AG09319 (cell line): ENCODE data around the gene SETDB1.

Experiments used
- DNase-seq: peaks from one replicate; pipeline ENCODE4 v3.0.0-alpha.2; 2010; ENCODE audit warnings: low read depth; ENCODE audit errors: extremely low read depth
- TF ChIP-seq, protein P1 (sequence below): IDR thresholded peaks from 2 replicates; pipeline ENCODE4 v1.5.1; 2011; ENCODE audit warnings: low read depth, mild to moderate bottlenecking, inconsistent platforms, low read length, moderate library complexity

Gene SETDB1

DNA sequence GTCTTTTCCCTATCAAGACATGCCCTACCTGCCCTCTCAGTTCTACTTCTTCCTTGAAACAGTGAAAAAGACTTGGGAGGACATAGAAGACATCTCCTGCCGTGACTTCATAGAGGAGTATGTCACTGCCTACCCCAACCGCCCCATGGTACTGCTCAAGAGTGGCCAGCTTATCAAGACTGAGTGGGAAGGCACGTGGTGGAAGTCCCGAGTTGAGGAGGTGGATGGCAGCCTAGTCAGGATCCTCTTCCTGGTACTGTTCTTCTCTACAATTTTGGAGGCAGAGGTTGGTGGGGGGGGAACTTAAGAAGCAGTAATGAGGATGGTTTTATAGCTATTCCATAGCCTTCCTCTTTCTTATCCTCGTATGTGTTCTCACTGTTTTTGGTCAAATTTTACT is 18.7 kb downstream of the SETDB1 start:
- no peak for DNase-seq
- TF ChIP-seq, protein P1, sequence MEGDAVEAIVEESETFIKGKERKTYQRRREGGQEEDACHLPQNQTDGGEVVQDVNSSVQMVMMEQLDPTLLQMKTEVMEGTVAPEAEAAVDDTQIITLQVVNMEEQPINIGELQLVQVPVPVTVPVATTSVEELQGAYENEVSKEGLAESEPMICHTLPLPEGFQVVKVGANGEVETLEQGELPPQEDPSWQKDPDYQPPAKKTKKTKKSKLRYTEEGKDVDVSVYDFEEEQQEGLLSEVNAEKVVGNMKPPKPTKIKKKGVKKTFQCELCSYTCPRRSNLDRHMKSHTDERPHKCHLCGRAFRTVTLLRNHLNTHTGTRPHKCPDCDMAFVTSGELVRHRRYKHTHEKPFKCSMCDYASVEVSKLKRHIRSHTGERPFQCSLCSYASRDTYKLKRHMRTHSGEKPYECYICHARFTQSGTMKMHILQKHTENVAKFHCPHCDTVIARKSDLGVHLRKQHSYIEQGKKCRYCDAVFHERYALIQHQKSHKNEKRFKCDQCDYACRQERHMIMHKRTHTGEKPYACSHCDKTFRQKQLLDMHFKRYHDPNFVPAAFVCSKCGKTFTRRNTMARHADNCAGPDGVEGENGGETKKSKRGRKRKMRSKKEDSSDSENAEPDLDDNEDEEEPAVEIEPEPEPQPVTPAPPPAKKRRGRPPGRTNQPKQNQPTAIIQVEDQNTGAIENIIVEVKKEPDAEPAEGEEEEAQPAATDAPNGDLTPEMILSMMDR, result no peak

DNA sequence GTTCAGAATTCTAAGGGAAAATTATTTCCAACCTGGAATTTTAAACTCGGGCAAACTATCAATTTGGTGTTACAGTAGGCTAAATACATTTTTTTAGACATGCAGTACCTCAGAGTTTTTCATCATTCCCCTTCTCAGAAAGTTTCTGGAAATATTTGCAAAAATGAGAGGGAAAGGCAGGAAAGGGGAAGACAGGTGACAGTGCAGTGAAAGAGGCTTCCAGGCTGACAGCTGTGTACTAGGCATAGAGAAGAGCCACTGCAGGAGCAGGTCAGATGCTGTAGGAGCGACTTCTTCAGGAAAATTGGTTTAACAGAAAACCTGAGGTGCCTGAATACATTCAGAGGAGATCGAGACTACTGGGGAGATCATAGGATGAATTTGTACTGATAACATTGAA is 28.5 kb downstream of the SETDB1 start:
- TF ChIP-seq, protein P1, result no peak
- DNase-seq, result no peak

DNA sequence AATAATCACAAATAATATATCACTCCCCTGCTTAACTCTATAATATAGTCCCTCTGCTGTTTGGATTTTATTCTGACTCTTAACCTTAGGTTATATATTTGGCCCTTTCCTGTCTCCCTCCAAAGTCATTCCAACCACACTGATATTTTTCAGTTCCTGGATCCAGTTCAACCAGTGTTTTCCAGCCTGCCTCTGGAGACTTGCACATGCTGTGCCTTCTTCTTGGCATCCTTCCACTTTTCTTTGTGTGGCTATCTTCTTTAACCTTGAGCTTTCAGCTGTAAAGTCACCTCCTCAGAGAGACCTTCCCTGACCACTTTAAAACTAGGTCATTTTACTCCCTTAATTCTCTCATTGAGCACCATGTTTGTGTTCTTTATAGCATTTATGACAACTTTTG is 29.1 kb downstream of the SETDB1 start:
- DNase-seq, result no peak
- TF ChIP-seq, protein P1, result no peak

DNA sequence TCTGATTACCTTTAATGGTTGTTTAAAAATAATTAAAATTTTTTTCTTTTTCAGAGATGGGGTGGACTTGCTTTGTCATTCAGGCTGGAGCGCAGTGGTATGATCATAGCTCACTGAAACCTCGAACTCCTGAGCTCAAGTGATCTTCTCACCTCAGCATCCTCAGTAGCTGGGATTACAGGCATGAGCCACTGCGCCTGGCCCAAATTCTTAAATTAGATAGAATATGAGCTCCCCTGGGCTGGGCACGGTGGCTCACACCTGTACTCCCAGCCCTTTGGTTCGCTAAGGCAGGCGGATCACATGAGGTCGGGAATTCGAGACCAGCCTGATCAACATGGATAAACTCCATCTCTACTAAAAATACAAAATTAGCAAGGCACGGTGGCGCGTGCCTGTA is 31.5 kb downstream of the SETDB1 start:
- DNase-seq, result no peak
- TF ChIP-seq, protein P1, result no peak

DNA sequence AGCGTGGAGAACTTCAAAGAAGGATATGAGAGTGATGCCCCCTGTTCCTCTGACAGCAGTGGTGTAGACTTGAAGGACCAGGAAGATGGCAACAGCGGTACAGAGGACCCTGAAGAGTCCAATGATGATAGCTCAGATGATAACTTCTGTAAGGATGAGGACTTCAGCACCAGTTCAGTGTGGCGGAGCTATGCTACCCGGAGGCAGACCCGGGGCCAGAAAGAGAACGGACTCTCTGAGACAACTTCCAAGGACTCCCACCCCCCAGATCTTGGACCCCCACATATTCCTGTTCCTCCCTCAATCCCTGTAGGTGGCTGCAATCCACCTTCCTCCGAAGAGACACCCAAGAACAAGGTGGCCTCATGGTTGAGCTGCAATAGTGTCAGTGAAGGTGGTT is 34.5 kb downstream of the SETDB1 start:
- TF ChIP-seq, protein P1, result no peak
- DNase-seq, result no peak

DNA sequence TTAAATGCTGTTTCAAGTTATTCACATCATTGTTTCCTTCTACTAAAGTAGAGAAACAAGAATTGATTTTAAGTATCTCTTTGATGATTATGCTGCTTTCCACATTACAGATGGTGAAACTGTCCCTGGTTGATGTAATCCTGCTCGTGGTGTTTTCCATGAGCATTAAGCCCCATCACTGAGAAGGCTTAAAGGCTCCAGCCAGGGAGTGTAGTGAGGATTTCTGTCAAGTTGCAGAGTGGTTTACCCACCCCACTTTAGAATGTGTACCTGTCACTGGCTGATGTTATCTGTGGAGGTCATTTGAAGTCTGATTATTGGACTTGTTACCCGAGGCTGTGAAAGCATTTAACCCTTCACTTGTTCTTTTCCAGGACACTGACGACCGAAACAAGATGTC is 35.6 kb downstream of the SETDB1 start:
- TF ChIP-seq, protein P1, result no peak
- DNase-seq, result no peak

DNA sequence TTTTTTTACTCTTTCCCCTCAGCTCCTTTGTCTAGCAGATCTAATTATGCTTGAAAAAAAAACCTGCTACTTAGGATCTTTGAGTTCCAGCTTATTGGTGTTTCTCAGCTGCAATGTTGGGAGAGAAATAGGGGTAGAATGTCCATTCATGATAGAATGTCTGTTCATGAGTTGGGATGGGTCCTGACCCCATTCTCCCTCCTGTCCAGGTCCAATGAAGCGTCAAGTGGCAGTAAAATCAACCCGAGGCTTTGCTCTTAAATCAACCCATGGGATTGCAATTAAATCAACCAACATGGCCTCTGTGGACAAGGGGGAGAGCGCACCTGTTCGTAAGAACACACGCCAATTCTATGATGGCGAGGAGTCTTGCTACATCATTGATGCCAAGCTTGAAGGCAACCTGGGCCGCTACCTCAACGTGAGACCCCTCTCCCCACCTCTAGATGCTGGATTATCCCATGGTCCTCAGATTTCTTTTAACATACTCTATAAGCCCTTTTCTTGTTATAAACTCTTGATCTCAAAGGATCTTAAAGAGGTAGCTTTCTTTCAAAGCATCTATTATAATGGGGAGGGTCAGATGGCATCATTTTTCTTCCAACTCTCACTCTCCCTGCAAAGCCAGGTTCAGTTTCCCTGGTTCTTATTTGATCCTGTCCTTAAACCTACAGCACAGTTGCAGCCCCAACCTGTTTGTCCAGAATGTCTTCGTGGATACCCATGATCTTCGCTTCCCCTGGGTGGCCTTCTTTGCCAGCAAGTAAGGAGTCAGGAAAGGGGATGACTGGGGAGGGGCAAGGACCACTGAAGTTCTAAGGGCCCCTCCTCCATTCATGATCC is 37.4 kb downstream of the SETDB1 start:
- no peak for DNase-seq
- TF ChIP-seq, protein P1, result no peak
